Activated CD8-positive, alpha-beta memory T cell treated with anti-CD3 and anti-CD28 coated beads for 36 hours (primary cell): Measurements from ENCODE around the gene CLPTM1. TPM values are rescaled to one million over a fixed set of nuclear protein-coding genes. Genes with fewer than 3 reads are reported as not detected.
"Not testable (repeated sequence)": the region's sequence is repeated elsewhere in the genome, so short reads cannot be mapped to it uniquely, and the experiment has no call there.

Experiments
- CTCF ChIA-PET: fragments of 350-600 bp; sonication (Branson Sonifier 250); formaldehyde crosslinking; loops from one replicate; lab custom pipeline; 2021; ENCODE audit warnings: antibody characterized with exemption; lab: Charles Lee
- POLR2A ChIA-PET: fragments of 350-600 bp; sonication (Branson Sonifier 250); formaldehyde crosslinking; loops from one replicate; lab custom pipeline; 2021; ENCODE audit warnings: antibody characterized with exemption; lab: Charles Lee
- total RNA-seq, 2 experiments: library from RNA; stranded (reverse); gene quantifications; one replicate each; pipeline ENCODE4 v1.2.3, GENCODE V29; 2021

The CLPTM1 gene
- total RNA-seq, 2 experiments from 2014 or later: 72.4 to 73.5 TPM

DNA sequence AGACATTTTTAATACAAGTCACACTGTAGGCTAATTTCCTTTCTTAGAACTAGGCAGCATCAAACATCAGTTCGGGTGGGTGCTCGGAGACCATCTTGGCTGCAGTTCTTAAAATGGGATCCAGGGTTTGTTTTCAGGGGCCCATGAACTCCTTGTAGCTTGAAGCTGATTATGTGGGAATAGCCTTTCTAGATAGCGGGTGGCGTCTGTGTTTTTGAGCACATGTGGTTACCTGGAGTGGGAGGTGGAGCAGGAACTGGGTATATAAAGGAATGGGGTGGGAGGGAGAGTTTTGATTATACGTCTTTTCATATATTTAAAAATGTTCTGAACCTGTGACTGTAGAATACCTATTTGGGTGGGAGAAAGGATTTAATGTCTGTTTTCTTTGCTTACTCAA lies 12.9 kb downstream of the CLPTM1 start:
- POLR2A ChIA-PET: no interaction called here
- CTCF ChIA-PET: no interaction called here

DNA sequence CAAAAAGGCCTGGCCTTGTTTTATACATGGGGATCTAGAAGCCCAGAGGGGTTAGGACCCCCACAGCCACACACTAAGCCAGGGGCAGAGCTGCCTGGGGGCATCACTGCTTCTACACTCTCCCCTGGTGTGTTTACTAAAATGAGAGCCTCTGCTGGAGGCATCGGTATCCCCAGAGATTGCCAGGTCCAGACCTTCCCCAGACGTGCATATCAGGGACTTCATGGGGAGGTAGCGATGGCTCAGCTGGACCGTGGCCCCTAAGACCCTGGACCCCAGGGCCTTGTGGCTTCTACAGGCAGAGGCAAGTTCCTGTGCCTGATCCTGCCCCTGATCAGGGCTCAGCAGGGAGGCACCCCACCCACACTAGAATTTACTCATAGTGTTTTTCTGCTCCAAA lies 13.5 kb downstream of the CLPTM1 start:
- CTCF ChIA-PET: no interaction called here
- POLR2A ChIA-PET: no interaction called here

GRCh38 chr19:44969437-44969836 lies 14.3 kb downstream of the CLPTM1 start:
- ChIA-PET POLR2A (no interaction called here), CTCF (interaction anchor here (0.7 kb wide), 1 partner anchor 74 kb away, joined by 3 read pairs; no protein-coding TSS in a partner anchor)

DNA sequence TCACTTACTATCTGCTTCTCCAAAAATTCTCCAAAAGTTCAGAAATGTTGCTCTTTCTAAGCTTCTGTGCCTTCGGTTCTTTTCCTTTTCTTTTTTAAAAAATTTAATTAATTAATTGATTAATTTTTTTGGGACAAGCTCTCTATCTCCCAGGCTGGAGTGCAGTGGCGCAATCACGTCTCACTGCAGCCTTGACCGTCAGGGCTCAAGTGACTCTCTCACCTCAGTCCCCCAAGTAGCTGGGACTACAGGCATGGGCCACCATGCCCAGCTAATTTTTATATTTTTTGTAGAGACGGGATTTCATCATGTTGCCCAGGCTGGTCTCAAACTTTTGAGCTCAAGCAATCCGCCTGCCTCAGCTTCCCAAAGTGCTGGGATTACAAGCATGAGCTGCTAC lies 16.3 kb downstream of the CLPTM1 start:
- POLR2A ChIA-PET, CTCF ChIA-PET: not testable (repeated sequence)

DNA sequence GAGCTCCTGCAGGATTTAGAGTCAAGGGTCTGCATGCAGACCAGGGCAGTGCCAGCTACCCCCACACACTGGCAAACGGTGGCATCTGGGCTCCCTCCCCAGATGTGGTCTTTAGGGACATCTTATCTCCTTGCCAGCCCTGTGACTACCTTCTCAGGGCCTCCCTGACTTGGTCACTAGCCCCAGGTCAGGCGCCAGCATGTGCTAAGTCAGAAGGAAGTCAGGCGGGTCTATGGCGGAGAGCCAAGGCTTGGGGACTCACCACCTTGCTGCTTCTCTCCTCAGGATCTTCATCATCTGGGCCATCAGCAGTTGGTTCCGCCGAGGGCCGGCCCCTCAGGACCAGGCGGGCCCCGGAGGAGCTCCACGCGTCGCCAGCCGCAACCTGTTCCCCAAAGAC lies 17.6 kb downstream of the CLPTM1 start:
- POLR2A ChIA-PET: no interaction called here
- CTCF ChIA-PET: interaction anchor here (0.5 kb wide), 1 partner anchor 105 kb away, joined by 3 read pairs; no protein-coding TSS in a partner anchor

DNA sequence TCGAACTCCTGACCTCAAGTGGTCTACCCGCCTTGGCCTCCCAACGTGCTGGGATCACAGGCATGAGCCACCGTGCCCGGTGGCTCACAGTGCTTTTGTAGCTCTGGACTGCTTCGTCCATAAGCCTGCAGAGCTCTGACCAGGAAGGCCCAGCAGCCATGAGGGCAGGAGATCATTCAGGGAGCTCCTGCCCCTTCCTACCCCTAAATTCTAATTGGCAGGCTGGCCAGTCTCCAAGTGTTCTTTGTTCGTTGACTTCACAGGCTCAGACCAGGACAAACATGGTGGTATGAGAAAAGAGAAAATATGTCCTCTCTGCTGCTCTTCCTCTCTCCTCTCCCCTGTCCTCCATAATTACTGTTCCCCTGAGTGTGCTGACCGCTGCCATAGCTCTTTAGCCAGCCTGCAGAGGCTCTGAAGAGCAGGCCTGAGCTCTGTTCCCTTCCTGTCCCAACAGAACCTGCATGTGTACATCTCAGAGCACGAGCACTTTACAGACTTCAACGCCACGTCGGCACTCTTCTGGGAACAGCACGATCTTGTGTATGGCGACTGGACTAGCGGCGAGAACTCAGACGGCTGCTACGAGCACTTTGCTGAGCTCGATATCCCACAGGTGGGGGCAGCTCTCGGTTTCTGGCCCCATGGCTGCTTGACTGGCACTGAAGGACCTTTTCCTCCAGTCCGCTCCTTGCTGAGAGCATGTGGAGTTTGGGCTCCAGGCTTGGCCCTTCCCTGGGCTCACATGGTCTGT lies 19.0 kb downstream of the CLPTM1 start:
- ChIA-PET CTCF (interaction anchor here (0.6 to 0.9 kb wide), 2 partner anchors 85 to 278 kb away, joined by 3 read pairs; no protein-coding TSS in a partner anchor), POLR2A (interaction anchor here (0.9 kb wide), 1 partner anchor 27 kb away, joined by 3 read pairs; the partner anchor contains the start of gene RELB)

- CTCF ChIA-PET: no interaction called here
These were observed 19.7 kb downstream of the CLPTM1 start for GRCh38 chr19:44974857-44975256.

GRCh38 chr19:44975444-44975843 lies 20.3 kb downstream of the CLPTM1 start:
- ChIA-PET CTCF (no interaction called here), POLR2A (interaction anchor here (0.9 kb wide), 1 partner anchor 26 kb away, joined by 3 read pairs; the partner anchor contains the start of gene RELB)

More at GRCh38 chr19:44974857-44975256, 19.7 kb downstream of the CLPTM1 start:
- POLR2A ChIA-PET: interaction anchor here (0.9 kb wide), 1 partner anchor 26 kb away, joined by 3 read pairs; the partner anchor contains the start of gene RELB

DNA sequence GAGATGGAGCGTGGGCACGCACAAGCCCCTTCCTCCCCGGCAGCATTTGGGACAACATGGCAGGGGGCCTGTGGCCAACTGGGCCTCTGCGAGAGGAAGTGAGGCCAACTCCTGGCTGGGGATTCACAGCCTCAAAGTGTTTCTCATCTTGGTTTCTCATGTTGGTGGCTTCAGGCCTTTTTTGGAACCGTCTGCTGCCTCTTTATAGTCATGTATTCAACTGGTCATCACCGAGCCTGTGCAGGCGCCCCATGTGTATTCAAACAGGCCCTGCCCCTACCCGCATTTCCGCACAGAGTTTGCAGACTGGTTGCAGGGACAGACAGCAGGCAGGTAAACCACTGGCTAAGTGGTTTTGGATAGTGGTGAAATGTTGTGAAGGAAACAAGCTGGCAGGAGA lies 28.8 kb downstream of the CLPTM1 start:
- CTCF ChIA-PET: interaction anchor here (0.6 kb wide), 1 partner anchor 16 kb away, joined by 3 read pairs; no protein-coding TSS in a partner anchor
- POLR2A ChIA-PET: interaction anchor here (0.6 kb wide), 1 partner anchor 428 kb away, joined by 8 read pairs; no protein-coding TSS in a partner anchor

GRCh38 chr19:44985445-44985844 lies 30.3 kb downstream of the CLPTM1 start:
- ChIA-PET CTCF (interaction anchor here (0.7 to 0.9 kb wide), 2 partner anchors 74 to 365 kb away, joined by 3 read pairs; no protein-coding TSS in a partner anchor), POLR2A (interaction anchor here (0.5 kb wide), 1 partner anchor 681 kb away, joined by 3 read pairs; no protein-coding TSS in a partner anchor)

- POLR2A ChIA-PET: no interaction called here
- CTCF ChIA-PET: interaction anchor here (0.9 kb wide), 1 partner anchor 73 kb away, joined by 3 read pairs; no protein-coding TSS in a partner anchor
These were observed 31.2 kb downstream of the CLPTM1 start for GRCh38 chr19:44986389-44986788.

DNA sequence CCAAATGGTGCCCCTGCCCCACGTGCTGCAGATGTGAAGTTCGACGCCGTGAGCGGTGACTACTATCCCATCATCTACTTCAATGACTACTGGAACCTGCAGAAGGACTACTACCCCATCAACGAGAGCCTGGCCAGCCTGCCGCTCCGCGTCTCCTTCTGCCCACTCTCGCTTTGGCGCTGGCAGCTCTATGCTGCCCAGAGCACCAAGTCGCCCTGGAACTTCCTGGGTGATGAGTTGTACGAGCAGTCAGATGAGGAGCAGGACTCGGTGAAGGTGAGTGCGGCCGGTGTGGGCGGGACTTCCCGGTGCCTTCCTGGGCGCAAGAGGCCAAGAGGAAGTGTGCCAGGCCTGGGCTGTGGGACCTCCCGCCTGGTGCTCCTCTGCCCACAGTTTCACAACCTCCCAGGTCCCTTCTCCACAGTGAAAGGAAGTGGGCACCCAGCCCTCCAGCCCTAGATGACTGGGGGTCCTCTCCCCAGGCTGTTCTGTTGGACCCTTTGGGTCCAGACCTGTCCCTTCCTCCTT lies 32.0 kb downstream of the CLPTM1 start:
- ChIA-PET CTCF (interaction anchor here (1.9 kb wide), 1 partner anchor 73 kb away, joined by 10 read pairs; no protein-coding TSS in a partner anchor), POLR2A (no interaction called here)

GRCh38 chr19:44988273-44988672 lies 33.1 kb downstream of the CLPTM1 start:
- CTCF ChIA-PET: interaction anchor here (1.0 to 1.9 kb wide), 5 partner anchors 9 to 350 kb away, joined by 3 to 10 read pairs (median 6); no protein-coding TSS in a partner anchor
- POLR2A ChIA-PET: no interaction called here

DNA sequence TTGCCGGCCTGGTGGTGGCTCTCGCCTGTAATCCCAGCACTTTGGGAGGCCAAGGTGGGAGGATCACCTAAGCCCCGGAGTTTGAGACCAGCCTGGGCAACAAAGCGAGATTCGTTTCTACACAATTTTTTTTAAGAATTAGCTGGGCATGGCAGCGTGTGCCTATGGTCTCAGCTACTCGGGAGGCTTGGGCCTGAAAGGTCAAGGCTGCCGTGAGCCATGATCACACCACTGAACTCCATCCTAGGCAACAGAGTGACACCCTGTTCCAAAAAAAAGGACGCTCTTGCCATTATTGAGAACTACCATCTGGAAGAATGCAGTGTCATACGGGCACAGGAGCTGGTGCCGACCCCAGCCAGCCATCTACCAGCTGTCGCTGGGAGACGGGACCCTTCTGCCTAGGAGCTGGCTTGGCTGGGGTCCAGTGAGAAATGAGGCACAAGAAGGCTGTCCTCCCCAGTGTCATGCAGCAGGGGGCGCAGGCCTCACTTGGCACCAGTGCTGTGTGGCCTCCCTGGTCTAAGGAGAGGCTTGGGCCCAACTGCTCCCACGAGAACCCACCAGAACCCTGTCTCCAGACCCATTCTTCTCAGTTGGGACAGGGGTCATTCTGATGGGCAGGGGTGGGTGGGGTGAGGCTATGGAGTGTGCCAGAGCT lies 33.8 kb downstream of the CLPTM1 start:
- ChIA-PET CTCF (interaction anchor here (0.9 to 2.0 kb wide), 8 partner anchors 9 to 349 kb away, joined by 3 to 10 read pairs (median 5); partner anchors contain the start of gene RELB), POLR2A (no interaction called here)

DNA sequence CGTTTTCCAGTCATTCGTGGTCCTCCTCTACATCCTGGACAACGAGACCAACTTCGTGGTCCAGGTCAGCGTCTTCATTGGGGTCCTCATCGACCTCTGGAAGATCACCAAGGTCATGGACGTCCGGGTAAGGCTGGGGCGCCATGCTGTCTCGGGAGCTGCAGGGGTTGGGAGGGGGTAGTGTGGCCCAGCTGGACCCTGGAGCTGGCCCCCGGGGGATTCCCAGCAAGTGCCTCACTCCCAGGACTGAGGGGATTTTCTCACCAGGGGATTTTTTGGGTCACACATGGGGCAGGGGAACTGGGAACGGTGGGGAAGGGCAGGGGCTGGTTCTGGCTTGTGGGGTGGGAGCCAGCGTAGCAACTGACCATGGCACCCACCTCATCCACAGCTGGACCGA lies 35.3 kb downstream of the CLPTM1 start:
- CTCF ChIA-PET: interaction anchor here (1.7 to 2.0 kb wide), 2 partner anchors 10 to 67 kb away, joined by 4 to 8 read pairs; partner anchors contain the start of gene RELB
- POLR2A ChIA-PET: interaction anchor here (0.7 kb wide), 1 partner anchor 12 kb away, joined by 3 read pairs; no protein-coding TSS in a partner anchor

- ChIA-PET CTCF (no interaction called here), POLR2A (no interaction called here)
These were observed 35.8 kb downstream of the CLPTM1 start for GRCh38 chr19:44990966-44991365.

DNA sequence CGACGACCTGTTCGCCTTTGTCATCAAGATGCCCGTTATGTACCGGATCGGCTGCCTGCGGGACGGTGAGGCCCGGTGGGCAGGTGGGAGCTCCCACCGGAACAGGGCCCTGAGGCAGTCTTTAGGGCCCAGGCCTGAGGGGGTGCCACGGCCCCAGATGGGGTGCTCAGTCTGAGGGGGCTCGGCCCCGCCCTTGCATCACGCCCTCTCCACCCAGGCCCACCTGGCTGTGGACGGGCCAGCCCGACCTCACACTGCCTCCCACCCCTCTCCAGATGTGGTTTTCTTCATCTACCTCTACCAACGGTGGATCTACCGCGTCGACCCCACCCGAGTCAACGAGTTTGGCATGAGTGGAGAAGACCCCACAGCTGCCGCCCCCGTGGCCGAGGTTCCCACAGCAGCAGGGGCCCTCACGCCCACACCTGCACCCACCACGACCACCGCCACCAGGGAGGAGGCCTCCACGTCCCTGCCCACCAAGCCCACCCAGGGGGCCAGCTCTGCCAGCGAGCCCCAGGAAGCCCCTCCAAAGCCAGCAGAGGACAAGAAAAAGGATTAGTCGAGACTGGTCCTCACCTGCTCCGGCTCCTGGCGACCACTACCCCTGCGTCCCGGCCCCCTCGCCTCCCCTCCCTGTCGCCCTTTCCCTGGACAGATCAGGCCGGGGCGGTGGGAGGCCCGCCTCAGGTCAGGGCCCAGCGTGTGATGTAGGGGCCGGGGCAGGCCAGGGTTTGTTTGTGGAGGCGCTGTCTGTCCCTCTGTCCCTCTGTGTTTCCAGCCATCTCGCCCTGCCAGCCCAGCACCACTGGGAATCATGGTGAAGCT lies 37.4 kb downstream of the CLPTM1 start:
- ChIA-PET POLR2A (interaction anchor here (0.6 kb wide), 1 partner anchor 82 kb away, joined by 5 read pairs; no protein-coding TSS in a partner anchor), CTCF (no interaction called here)

GRCh38 chr19:44993526-44993925 lies 38.3 kb downstream of the CLPTM1 start:
- ChIA-PET POLR2A (no interaction called here), CTCF (interaction anchor here (0.6 kb wide), 1 partner anchor 15 kb away, joined by 3 read pairs; no protein-coding TSS in a partner anchor)
